ENCODE results near the gene MMADHC. TPM values are rescaled to one million over a fixed set of nuclear protein-coding genes. Genes with fewer than 3 reads are reported as not detected.

Gene MMADHC
- total and polyA plus RNA-seq, 9 donors, result 84.0 to 125 (median 108) TPM

DNA sequence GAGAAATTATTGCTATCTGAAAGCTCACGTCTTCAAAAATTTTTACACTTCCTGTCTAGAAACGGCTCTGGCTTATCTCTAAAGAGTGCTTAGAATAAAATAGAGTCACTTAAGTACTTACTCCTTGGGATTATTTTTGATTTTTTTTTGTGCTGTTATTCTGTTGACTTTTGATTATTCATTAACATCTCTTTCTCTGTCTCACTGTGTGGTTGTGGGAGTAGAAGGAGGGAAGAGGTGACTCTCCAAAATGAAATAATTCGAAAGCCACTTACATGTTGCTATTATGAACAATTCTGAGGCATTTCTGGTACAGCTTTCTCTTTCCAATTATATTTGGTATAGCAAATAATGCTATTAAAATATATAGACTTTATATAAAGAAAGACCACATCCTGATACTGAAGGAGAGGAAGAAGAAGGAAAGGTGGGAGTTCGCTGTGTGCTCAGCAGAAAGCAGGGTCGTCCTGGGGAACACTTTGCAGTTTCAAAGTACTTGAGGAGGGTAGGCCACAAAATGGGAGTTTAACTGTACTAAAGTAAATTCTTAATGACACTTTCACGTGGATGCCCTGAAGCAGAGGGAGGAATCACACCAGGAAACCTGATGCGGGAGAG lies 9.6 kb upstream of the MMADHC start:
- no peak overlapping the region for H3K4me3 ChIP-seq (ENCODE audit: low read length)
- 32% methylated on average over 3 of the region's 7 CpGs for WGBS (ENCODE audit: insufficient coverage)

GRCh38 chr2:149596471-149596870 lies 8.9 kb upstream of the MMADHC start:
- no peak for DNase-seq
- no peak overlapping the region for H3K4me3 ChIP-seq (ENCODE audit: low read length)
- H3K4me1 ChIP-seq (ENCODE audit: control insufficient read depth, insufficient read depth, low read length), result peaks cover 3% of the 10 kb centered on the region
- no peak overlapping the region for H3K27ac ChIP-seq (ENCODE audit: low read length)
- WGBS (ENCODE audit: insufficient coverage), result 89% methylated on average over 3 of the region's 7 CpGs
- H3K9me3 ChIP-seq (replicated peaks; ENCODE audit: control insufficient read depth, low read depth, low read length), result peaks cover 1% of the 10 kb centered on the region
- no peaks in the 10 kb centered on the region for H3K36me3 ChIP-seq (ENCODE audit: control insufficient read depth, insufficient read depth, low read length)
- no peaks in the 10 kb centered on the region for H3K27me3 ChIP-seq (ENCODE audit: control insufficient read depth, insufficient read depth, low read length)

More for the DNA sequence above, 9.6 kb upstream of the MMADHC start:
- no peak for DNase-seq
- Histone ChIP-seq H3K9me3 (replicated peaks; ENCODE audit: control insufficient read depth, low read depth, low read length) (peaks cover 2% of the 10 kb centered on the region), H3K27me3 (ENCODE audit: control insufficient read depth, insufficient read depth, low read length) (no peaks in the 10 kb centered on the region), H3K36me3 (ENCODE audit: control insufficient read depth, insufficient read depth, low read length) (no peaks in the 10 kb centered on the region), H3K4me1 (ENCODE audit: control insufficient read depth, insufficient read depth, low read length) (peaks cover 3% of the 10 kb centered on the region), H3K27ac (ENCODE audit: low read length) (no peak overlapping the region)

DNA sequence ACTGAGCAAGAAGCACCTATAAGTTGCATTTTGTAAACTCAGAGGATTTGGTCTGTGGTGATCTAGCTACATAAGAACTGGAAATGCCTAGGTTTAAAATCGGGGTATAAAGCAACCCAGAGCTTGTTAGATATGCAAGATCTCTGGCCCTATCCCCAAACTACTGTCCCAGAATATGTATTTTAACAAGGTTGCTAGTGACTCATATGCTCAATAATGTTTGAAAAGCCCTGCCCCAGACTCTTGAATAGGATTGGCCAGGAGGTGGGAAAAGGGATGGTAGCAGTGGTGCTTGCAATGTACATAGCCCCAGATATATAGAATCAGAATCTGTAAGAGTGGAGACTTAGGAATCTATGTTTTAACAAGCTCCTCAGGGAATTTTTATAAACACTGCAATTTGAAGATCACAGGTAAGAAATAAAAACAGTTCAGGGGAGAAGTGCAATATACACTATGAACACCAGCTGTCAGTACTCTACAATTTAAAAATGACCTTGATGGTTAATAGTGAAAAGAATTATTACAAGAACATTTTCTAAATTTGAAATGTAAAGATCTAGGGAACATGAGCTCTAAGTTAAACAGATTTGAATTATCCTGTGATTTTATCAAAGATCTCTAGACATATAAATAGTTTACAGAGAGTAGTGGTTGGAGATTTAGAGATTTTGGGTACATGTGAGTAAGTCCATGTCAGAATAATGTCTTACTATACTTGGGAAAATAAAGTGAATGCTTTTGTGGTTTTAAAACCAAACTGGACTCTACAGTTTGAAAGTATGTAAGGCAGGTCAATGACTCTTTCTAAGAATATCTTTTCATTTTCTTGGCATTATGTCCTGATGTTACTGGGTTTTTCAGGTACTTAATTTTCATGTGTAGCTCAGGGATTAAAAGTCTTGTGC lies 7.7 kb upstream of the MMADHC start:
- Histone ChIP-seq H3K36me3 (ENCODE audit: control insufficient read depth, insufficient read depth, low read length) (no peaks in the 10 kb centered on the region), H3K4me3 (ENCODE audit: low read length) (no peak overlapping the region), H3K27ac (ENCODE audit: low read length) (no peak overlapping the region), H3K4me1 (ENCODE audit: control insufficient read depth, insufficient read depth, low read length) (peaks cover 3% of the 10 kb centered on the region), H3K9me3 (replicated peaks; ENCODE audit: control insufficient read depth, low read depth, low read length) (no peaks in the 10 kb centered on the region), H3K27me3 (ENCODE audit: control insufficient read depth, insufficient read depth, low read length) (no peaks in the 10 kb centered on the region)
- WGBS (ENCODE audit: insufficient coverage), result no CpG with 5 or more reads among the region's 1 CpG
- DNase-seq, result no peak

- H3K4me1 ChIP-seq (ENCODE audit: control insufficient read depth, insufficient read depth, low read length), result peaks cover 3% of the 10 kb centered on the region
- no peak overlapping the region for H3K27ac ChIP-seq (ENCODE audit: low read length)
- H3K9me3 ChIP-seq (replicated peaks; ENCODE audit: control insufficient read depth, low read depth, low read length), result no peaks in the 10 kb centered on the region
- WGBS (ENCODE audit: insufficient coverage), result 100% methylated on average over 1 of the region's 2 CpGs
- H3K36me3 ChIP-seq (ENCODE audit: control insufficient read depth, insufficient read depth, low read length), result no peaks in the 10 kb centered on the region
- DNase-seq, result no peak
- no peak overlapping the region for H3K4me3 ChIP-seq (ENCODE audit: low read length)
- H3K27me3 ChIP-seq (ENCODE audit: control insufficient read depth, insufficient read depth, low read length), result no peaks in the 10 kb centered on the region
Measured at GRCh38 chr2:149594411-149594810, 6.8 kb upstream of the MMADHC start.

DNA sequence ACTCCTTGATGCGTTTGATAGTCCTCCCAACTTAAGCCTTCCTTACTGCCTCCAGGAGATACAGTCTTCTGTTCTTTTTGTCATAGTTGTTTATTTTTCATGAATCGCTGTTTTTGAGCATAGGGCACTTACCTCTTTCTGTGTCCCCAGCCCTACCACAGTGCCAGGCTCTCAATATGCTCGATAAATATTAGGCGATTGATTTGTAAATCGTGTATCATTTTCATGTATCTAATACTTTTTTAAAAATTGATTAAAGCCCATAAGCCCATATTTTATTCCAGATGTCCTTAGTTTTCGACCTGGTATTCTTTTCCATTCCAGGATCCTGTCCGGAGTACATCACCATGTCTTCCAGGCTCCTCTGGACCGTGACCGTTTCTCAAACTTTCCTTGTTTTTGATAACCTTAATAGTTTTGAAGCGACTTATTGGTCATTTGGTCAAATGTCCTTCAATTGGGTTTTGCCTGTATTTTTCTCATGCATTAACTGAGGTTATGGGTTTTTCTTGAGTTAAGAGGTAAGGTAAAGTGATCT lies 444 bp upstream of the MMADHC start:
- Histone ChIP-seq H3K36me3 (ENCODE audit: control insufficient read depth, insufficient read depth, low read length) (peaks cover 3% of the 10 kb centered on the region), H3K27me3 (ENCODE audit: control insufficient read depth, insufficient read depth, low read length) (no peaks in the 10 kb centered on the region), H3K4me3 (ENCODE audit: low read length) (peak overlapping the region; percentile 88), H3K27ac (ENCODE audit: low read length) (peak overlapping the region; percentile 99), H3K9me3 (replicated peaks; ENCODE audit: control insufficient read depth, low read depth, low read length) (no peaks in the 10 kb centered on the region), H3K4me1 (ENCODE audit: control insufficient read depth, insufficient read depth, low read length) (peaks cover 2% of the 10 kb centered on the region)
- WGBS (ENCODE audit: insufficient coverage), result 90% methylated on average over 2 of the region's 10 CpGs
- peak; percentile 26 for DNase-seq

DNA sequence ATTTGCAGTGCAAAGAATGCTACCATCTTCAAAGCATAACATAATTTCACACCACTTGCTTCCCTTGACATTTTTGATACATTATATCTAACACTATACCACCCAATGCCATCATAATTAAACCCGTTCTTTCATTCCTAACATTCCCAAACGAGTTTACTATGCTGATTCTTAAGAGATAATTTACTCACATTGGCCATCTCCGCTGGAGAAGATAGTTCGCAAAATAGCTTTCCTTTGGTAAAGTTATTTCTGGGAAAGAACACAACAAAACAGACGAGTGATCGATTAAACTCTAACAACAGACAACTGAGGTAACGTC lies 716 bp downstream of the MMADHC start:
- WGBS (ENCODE audit: insufficient coverage), result 0% methylated on average over 1 of the region's 7 CpGs
- Histone ChIP-seq H3K4me3 (ENCODE audit: low read length) (peak overlapping the region; percentile 88), H3K9me3 (replicated peaks; ENCODE audit: control insufficient read depth, low read depth, low read length) (no peaks in the 10 kb centered on the region), H3K4me1 (ENCODE audit: control insufficient read depth, insufficient read depth, low read length) (peaks cover 2% of the 10 kb centered on the region), H3K27me3 (ENCODE audit: control insufficient read depth, insufficient read depth, low read length) (no peaks in the 10 kb centered on the region), H3K36me3 (ENCODE audit: control insufficient read depth, insufficient read depth, low read length) (peaks cover 3% of the 10 kb centered on the region), H3K27ac (ENCODE audit: low read length) (peak overlapping the region; percentile 99)
- DNase-seq, result no peak

GRCh38 chr2:149586063-149586462 lies 1.5 kb downstream of the MMADHC start:
- DNase-seq, result no peak
- no peak overlapping the region for H3K27ac ChIP-seq (ENCODE audit: low read length)
- no peaks in the 10 kb centered on the region for H3K27me3 ChIP-seq (ENCODE audit: control insufficient read depth, insufficient read depth, low read length)
- peaks cover 2% of the 10 kb centered on the region for H3K4me1 ChIP-seq (ENCODE audit: control insufficient read depth, insufficient read depth, low read length)
- H3K9me3 ChIP-seq (replicated peaks; ENCODE audit: control insufficient read depth, low read depth, low read length), result no peaks in the 10 kb centered on the region
- H3K36me3 ChIP-seq (ENCODE audit: control insufficient read depth, insufficient read depth, low read length), result peaks cover 8% of the 10 kb centered on the region
- WGBS (ENCODE audit: insufficient coverage), result no CpG with 5 or more reads among the region's 3 CpGs
- H3K4me3 ChIP-seq (ENCODE audit: low read length), result peak overlapping the region; percentile 88

- peak overlapping the region; percentile 6 for H3K27ac ChIP-seq (ENCODE audit: low read length)
- no peak overlapping the region for H3K4me3 ChIP-seq (ENCODE audit: low read length)
- peaks cover 11% of the 10 kb centered on the region for H3K36me3 ChIP-seq (ENCODE audit: control insufficient read depth, insufficient read depth, low read length)
- no peaks in the 10 kb centered on the region for H3K27me3 ChIP-seq (ENCODE audit: control insufficient read depth, insufficient read depth, low read length)
- peaks cover 2% of the 10 kb centered on the region for H3K4me1 ChIP-seq (ENCODE audit: control insufficient read depth, insufficient read depth, low read length)
- H3K9me3 ChIP-seq (replicated peaks; ENCODE audit: control insufficient read depth, low read depth, low read length), result no peaks in the 10 kb centered on the region
- WGBS (ENCODE audit: insufficient coverage), result no CpG with 5 or more reads among the region's 2 CpGs
- DNase-seq, result no peak
Measured at GRCh38 chr2:149585166-149585885, 2.2 kb downstream of the MMADHC start.

GRCh38 chr2:149579972-149580882 lies 7.3 kb downstream of the MMADHC start:
- peaks cover 23% of the 10 kb centered on the region for H3K36me3 ChIP-seq (ENCODE audit: control insufficient read depth, insufficient read depth, low read length)
- no CpG with 5 or more reads among the region's 7 CpGs for WGBS (ENCODE audit: insufficient coverage)
- no peaks in the 10 kb centered on the region for H3K27me3 ChIP-seq (ENCODE audit: control insufficient read depth, insufficient read depth, low read length)
- peak overlapping the region; percentile 67 for H3K27ac ChIP-seq (ENCODE audit: low read length)
- H3K9me3 ChIP-seq (replicated peaks; ENCODE audit: control insufficient read depth, low read depth, low read length), result no peaks in the 10 kb centered on the region
- H3K4me3 ChIP-seq (ENCODE audit: low read length), result no peak overlapping the region
- DNase-seq, result peak; percentile 51
- peaks cover 2% of the 10 kb centered on the region for H3K4me1 ChIP-seq (ENCODE audit: control insufficient read depth, insufficient read depth, low read length)
